Measurements from ENCODE around the gene C11orf71.

The C11orf71 gene

DNA sequence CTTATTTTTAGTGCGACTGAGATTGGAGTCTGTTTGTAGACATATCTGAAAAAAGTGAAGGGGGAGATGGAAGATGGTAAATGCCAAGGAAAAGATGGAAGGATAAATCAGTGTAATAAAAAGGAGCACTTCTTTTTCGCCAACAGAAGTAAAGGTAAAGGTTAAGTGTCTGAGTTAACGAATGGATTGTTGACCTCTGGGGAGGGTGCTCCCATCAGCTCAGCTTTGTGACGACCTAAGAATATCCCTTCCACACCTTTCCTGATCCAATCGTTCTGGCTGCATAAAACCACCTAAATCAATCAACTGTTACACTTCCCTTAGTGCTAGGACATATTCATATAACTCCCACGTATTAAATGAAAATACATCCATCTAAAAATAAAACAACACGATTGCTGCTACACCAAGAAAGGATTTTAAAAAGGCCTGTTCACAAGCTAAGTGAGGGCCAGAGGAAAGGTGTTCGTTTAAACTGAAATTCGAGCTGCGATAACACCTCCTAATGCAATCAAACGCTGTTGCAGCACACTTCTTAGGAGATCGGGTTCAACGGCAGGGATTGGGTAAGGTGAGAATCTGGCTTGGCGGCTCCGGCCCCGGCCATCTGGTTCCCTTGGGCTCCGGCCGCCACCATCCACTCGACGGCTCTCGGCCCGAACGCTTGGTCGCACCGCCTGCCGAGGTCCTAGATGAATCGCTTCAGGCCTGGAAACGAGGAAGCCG lies 658 bp downstream of the C11orf71 start:
- peak; percentile 30 for DNase-seq (ENCODE audit: low spot score)

DNA sequence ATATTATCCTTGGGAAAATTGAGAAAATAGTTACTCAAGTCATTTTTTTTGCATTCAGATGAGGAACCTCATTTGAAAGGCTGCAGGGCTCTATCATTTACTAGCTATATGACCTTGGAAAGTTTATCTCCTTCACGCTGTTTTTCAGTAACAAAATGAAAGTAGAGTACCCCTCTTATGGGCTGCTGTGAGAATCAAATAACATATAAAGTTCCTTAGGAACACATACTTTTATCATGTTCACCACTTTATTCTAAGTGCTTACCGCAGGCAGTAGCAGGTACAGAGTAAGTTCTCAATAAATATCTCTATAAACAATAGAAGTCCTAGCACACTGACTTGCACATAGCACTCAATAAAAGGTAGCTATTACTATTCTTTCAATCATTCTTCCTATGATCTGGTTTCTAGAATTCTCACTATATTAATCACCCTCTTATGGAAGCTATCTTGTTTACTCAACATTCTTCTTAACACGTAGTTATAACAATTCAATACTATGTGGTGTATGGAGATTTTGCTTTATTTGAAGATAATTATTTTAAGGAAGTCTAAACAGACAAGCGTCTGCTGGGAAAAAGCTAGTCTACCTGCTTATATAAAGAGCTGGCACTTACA lies 1.9 kb downstream of the C11orf71 start:
- no peak for DNase-seq (ENCODE audit: low spot score)

DNA sequence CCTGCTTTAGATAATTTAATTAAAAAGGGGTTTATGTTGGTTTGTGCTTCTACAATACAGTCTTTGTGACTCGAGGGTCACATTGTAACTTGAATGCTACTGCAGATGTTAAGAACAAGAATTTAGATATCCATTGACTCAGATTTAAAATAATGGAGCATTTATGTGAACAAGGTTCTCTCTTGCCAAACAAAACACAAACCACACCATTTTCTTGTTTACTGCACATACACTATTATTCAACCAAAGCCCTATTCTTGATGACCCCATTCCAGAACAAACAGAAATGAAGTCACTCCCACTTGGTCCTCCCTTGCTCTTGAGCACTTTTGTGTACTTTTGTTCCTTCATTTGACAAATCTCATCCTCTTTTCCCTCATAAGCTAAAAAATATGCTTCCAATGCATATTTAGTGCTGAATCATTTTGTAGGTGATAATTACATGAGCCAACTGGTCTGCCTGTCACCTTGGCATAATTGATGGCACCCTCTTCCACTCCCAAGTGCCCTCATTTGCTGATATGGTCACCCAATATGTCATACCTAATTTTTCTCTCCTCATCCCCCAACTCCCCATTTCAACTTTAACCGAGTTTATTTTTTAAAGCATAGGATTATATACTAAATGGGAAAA lies 2.8 kb downstream of the C11orf71 start:
- no peak for DNase-seq (ENCODE audit: low spot score)

DNA sequence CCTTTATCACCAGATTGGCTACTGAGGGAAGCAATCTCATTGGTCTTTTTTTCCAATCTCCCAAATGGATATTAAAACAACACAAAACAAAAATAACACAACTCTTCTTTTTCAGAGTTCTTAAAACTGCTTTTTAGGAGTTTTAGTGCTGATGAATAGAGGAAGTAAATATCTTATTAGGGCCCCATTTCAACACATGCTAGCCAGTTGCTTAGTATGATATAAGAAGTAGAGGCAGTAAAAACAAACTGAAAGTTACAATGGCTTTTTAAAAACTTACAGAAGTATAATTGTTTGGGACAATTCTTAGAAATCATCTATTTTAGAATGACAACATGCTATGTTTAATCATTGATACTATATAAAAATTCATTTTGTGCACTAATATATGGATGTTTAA lies 3.4 kb downstream of the C11orf71 start:
- no peak for DNase-seq (ENCODE audit: low spot score)

DNA sequence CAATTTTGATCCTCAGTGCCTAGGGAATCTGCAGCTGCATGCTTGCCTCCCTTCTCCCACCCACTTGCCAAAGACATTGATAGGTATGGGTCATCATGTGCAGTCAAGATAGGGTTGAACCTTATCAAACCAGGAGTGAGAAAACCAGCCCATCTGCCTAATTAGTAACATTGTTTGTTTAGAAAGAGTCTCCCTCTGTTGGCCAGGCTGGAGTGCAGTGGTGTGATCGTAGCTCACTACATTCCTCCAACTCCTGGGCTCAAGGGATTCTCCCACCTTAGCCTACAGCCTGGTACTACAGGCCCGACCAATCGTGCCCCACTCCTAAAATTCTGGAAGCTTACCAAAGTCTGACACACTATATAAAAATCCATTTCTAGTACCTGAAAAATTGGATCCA lies 4.6 kb downstream of the C11orf71 start:
- no peak for DNase-seq (ENCODE audit: low spot score)

DNA sequence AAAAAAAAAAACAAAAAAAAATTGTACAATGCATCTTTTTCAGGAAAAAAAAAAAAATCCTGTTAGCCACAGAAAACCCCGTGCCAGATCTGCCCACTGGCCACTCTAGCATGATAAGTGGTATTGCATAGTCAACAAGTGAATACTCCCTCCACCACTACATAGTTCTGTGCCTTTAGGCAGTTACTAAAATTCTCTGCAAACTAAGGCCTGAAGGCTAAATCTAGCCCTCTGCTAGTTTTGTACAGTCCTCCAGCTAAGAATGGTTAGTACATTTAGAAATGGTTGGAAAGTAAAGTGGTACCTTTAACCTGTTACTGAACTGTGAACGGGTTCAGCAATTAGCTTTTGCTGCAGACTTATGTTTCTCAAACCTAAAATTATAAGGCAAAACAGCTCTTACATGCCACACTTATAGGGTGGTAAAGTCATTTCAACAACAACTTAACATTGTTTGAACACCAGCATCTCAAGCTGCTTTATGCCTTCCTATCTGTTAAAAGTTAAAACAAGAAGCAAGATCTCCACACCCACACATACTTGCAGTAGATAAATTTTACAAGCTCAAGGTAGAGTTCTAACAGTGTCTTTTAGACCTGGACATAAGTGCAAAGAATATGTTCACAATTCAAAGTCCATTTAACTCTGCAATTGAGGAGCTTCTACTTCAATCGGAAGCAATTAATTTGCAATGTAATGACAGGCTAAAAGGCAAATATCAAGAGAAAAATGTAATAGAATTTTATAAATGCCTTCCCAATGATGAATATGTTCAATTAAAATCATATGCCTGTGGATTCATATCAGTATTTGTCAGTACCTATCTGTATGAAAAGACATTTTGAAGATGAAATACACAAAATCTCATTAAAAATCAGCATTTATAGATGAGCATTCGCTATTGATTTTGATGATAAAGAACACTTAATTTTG lies 7.3 kb downstream of the C11orf71 start:
- DNase-seq (ENCODE audit: low spot score), result no peak

DNA sequence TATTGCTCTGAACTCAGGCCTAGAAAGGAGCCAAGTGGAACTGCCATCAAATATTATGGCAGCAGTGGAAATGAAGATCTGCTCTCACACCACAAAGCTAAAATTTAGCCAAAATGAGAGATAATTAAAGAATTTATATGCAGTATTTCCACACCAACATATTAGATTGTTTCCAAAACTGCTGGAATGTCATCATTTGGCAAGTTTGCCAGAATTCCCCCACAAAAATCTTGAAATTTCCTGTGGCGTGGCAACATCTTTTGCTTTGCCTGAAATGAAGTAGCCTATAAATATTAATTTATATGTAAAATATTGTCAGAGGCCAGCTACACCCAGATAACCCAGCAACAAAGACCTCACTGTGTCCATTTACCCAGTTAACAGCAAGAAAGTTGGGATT lies 13.8 kb downstream of the C11orf71 start:
- DNase-seq (ENCODE audit: low spot score), result no peak

DNA sequence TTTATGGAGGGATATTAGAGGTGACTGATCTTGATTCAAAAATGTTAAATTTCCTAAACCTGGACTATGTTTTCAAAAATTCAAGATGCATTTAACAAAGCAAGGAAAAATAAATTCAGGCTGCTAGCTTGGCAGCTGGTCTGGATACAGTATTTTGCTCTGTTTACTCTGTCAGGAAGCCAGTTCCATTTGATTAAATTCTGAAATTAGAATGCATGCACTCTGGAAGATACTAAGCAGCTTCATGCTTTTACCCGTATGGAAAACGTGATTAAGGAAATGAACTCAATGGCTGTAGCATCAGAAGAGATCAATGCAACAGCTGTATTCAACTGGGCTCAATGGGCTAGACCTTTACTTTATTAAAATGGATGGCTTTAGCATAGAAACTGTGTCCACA lies 14.2 kb downstream of the C11orf71 start:
- no peak for DNase-seq (ENCODE audit: low spot score)

DNA sequence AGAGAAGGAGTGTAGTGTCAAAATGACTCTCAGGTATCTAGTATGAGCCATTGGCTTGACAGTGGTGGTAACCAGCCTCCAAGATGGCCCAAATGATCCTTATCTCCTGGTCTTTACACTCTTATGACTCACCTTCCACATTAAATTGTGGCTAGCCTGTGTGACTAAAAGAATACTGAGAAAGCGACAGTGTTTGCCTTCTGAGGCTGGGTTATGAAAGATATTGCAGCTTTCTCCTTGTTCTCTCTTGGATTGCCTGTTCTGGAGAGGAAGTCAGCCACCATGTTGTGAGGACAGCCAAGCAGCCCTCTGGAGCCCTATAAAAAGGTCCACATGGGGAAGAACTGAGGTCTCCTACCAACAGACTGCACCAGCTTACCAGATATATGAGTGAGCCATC lies 15.8 kb downstream of the C11orf71 start:
- no peak for DNase-seq (ENCODE audit: low spot score)

DNA sequence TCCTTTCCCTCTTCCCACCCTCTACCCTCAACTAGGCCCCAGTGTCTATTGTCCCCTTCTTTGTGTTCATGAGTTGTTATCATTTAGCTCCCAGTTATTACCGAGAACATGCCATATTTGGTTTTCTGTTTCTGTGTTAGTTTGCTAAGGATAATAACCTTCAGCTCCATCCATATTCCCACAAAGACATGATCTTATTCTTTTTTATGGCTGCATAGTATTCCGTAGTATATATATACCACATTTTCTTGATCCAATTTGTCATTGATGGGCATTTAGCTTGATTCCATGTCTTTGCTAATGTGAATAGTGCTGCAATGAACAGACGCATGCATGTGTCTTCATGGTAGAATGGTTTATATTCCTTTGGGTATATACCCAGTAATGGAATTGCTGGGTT lies 17.8 kb downstream of the C11orf71 start:
- no peak for DNase-seq (ENCODE audit: low spot score)

DNA sequence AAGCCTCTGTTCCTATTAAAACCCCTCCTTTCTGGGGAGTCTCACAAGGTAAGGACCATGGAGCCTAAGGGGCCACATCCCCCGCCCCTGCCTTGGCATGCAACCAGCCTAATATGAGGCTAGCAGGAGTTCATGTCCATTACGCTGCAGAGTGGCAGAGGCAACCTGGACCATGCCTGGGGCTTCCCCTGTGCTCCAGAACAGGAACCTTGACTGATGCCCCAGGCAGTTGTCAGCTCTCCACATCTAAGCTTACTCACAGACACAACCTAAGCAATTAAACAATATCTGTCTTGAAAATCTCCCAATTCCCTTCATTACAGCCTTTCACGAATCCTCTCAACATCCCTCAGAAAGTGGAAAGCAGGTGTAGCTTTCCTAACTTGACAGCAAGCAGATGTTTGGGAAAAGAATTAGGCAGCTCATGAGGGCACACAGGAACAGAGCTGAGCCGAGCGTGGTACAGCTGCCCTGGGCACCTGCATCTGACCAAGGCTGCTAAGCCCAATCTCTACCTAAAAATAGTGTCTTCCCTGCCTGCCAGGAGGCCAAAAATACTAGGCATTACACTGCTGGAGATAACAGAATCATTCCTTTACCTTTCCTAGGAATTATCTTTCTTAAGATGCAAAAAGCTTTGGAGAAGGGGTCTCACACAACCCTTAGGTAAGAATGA lies 20.8 kb downstream of the C11orf71 start:
- DNase-seq (ENCODE audit: low spot score), result no peak

DNA sequence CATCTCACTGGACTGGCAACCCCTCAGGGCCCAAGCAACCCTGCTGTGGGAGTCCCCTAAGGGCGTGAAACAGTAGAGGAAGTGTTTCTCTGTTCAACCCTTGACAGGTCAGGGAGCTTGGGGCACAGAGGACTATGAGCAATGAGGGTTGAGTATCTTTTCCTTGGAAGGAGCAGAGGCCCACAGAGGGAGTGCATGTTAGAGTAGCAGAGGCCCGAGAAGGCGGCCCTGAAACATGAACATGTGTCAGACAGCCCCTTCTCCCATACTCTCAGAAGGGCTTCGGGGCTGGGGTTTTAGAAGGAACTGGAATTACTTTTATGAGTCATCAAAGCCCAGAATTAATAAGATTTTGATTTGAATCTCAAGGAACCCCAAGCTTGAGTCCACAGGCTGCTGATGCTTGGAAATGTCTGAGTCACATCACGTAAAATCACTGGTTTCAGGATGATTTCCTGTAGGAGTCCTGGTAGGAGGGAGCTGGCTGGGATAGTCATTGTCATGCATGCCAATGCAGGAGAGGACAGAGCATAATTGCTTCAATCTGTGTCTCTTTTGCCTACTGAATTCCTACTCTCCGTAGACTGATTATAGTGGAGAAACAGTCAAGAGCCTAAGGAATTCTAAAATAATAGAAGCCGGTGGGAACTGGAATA lies 22.6 kb downstream of the C11orf71 start:
- DNase-seq (ENCODE audit: low spot score), result no peak

DNA sequence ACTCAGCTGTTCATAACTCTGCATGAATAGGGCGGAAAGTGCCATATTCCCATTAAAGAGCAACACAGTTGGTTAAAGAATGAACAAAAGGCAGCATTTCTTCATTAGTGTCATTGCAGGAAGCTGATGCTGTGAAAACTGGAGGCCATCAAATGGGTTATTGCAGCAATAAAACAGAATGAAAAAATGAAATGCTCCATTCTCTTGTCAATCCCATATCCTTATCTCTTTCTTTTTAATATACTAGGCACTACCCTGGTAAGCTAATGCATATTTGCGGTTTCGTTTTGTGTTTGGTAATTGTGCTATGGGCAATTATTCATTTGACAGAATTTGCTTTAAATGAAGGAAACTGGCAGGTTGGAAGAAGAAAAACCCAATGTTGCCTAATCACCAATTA lies 25.3 kb downstream of the C11orf71 start:
- no peak for DNase-seq (ENCODE audit: low spot score)

DNA sequence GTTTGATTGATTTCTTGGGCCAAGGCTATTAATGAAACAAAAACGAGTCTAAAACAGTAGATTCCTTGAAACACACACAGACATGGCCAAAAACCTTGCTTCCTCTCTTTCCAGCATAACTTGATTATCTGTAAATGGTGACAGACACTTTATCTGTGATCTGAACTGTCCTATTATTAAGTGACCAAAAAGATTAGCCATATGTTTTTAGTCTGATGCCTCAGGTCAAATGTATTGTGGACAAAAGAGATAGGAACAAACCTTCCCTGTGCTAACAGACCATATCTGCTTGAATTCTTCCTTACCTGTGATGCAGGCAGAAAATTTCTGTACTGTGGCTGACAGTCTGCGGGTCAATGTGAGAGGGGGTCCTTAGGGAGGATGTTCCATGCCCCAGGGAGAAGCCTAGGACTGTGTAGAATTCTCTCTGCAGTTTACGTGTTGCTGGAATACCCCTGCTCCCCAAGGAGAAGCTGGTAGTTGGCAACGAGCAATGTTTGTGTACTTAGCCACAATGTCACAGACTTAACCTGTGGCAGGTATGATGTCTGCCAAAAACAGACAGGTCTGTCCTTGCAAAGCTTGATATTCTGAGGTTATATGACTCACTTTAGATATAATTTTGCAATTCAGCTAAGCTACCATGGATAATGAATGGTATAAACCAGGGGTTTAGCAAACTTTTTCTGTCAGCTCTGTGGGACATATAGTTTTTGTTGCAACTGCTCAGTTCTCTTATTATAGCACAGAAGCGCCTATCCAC lies 31.2 kb downstream of the C11orf71 start:
- DNase-seq (ENCODE audit: low spot score), result no peak

DNA sequence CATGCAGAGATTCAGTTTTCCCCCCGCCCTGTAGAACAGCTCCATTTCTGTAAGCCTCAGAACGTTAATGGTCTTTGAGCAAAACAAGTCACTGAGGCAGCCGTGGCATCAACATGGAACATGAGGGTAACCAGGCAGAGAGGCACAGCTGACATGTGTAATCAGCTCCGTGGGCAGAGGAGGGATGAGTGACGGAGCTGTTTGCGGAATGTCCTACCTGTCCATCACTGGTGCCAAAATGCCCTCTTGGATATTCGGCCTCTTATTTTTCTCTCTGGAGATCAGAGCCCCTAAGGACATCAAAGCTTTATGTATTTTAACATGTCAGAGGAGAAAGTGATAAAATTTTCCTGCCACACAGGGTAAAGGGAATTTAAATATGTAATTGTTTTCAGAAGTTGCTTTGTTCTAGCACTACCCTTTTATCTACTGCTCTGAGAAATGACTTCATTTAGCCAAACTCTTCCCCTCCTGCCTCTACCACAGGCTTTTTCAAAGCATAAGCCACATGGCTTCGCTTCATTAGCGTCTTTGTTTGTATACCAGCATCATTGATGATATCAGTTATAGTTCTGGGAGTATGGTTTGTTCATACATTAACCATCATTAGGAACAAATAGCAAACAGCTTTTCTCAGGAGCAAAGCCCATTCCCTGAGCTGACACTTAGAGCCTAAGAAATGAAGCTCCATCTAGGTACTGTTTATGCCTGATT lies 32.9 kb downstream of the C11orf71 start:
- DNase-seq (ENCODE audit: low spot score), result no peak

DNA sequence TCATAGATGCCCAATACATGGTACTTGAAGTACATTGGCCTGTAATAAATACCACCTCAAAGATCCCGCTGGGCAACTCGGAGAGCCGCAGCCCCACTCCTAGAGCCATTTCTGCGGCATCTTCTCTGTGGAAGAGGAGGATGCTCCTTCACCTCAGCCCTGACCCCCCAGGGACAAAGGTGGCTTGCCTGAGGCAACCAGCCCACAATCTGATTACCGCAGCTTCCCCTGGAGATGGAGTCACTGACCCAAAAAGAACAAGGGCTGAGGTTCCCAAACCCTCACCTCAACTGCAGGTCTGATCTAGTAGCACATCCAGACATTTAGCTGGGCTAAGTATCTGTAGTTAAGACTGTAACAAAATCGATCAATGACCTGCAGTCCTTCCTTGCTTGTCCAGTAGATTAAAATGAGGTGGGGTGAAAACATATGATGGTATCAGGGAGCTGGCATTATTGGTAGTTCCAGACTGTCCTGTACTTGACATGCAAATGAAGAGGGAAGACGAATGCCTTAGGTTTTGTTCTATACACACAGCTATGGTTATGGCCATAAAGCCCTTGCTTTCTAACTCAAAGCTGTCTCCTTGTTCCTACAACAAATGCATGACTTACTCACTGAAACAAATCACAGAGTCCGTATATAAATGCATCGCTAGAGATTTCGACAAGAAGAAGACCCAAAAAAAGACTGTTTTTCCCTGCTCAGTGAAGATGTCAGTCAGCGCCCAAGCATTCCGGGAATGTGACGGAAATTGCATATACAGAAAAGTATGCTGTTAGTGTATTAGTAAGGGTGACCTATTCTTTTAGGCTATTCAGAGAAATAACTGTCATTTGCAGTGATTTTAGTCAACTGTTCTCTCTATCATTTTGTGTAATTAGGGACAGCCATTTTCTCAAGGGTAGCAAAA lies 33.7 kb downstream of the C11orf71 start:
- DNase-seq (ENCODE audit: low spot score), result no peak

DNA sequence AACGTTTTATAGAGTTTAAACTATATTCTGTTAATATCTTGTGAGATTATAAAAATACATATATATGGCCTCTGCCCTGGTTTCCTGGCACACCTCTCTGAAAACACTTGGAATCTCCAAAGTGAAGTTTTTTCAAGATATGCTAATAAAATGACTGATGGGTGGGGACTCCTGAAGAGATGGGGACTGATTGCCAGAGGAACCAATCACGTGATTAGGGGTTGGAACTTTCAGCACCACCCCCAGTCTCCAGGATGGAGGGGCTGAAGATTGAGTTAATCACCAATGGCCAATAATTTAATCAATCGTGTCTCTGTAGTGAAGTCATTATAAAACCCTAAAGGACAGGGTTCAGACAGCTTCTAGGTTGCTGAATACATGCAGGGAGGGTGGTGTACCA lies 37.4 kb downstream of the C11orf71 start:
- no peak for DNase-seq (ENCODE audit: low spot score)

DNA sequence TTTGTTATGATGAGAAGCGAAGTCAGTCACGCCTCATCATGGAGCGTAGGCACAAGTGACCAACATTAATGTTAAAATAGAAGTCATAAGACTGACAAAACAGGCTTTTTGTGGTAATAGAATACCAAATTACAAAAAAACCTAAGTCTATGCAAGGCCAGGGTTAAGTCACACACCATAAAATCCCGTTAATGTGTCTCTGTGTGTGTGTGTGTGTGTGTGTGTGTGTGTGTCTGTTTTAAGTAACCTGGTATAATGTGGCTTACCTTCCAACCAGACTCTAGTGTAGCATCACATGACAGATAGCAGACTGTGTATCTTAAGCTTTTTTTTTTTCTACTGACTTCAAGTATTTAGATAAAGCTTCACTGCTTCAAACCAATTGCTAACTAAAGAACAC lies 38.0 kb downstream of the C11orf71 start:
- DNase-seq (ENCODE audit: low spot score), result no peak

DNA sequence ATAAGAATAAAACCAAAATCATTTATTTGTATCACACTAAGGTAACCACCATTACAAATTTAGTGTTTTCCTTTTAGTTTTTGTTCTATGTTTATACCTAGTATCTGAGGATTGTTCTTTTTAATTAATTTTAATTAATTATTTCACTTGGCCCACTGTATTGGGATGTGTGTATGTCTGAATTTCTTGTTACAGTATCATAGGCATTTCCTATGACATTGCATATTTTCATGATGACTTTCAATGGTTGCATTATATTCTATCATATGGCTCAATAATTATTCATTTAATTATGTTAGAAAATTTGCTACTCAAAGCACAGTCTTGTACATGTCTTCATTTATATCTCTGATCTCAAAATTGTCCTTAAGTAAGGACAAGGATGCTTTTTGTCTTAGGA lies 41.0 kb downstream of the C11orf71 start:
- no peak for DNase-seq (ENCODE audit: low spot score)

All from HuH-7 (cell line).